GM23248 (cell line): ENCODE data around the gene APAF1.

Source experiments
- EZH2 ChIP-seq: fragments of 200-600 bp; sonication (generic); IDR thresholded peaks from 2 replicates; pipeline ENCODE4 v1.6.1; 2018; ENCODE audit warnings: antibody characterized with exemption, mild to moderate bottlenecking; ENCODE audit not compliant: insufficient read depth, poor library complexity, severe bottlenecking
- EZH2phosphoT487 ChIP-seq: fragments of 200-600 bp; sonication (generic); IDR thresholded peaks from 2 replicates; pipeline ENCODE4 v1.6.1; 2018; ENCODE audit warnings: antibody characterized with exemption, moderate library complexity, mild to moderate bottlenecking, low read depth; ENCODE audit not compliant: insufficient read depth

- no peak for TF ChIP-seq EZH2
- TF ChIP-seq EZH2phosphoT487 = no peak
These were observed 90.7 kb downstream of the APAF1 start for GRCh38 chr12:98735821-98736220.
